Measurements from ENCODE around the gene HIBADH. TPM values are rescaled to one million over a fixed set of nuclear protein-coding genes. Genes with fewer than 3 reads are reported as not detected.

The HIBADH gene
- total and polyA plus RNA-seq, 9 of the 15 experiments (the other 6 are each of a cell fraction or from before 2014, with no cell fraction given): 10.7 to 67.8 (median 36.9) TPM

DNA sequence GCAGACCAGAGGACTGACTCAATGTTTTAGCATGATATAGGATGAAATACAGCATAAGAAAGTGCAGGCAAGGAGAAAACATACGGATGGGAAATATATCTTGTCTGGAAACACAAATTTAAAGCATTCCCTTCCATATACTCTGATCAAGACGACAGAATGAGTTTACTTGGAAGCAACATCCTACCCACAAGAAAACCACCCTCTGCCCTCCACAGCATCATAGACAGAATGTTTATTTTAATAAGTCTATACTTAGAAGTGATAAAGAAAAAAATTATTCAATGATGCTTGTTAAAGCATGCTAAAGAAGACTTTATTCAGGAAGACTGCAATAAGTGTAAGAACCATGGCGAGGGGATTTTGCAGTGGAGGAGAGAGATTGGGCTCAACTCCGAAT lies 32.4 kb upstream of the HIBADH start (continued):
- no peak for TF ChIP-seq ZNF436 (CRISPR knock-in tag; IDR thresholded peaks at IDR 0.05)

DNA sequence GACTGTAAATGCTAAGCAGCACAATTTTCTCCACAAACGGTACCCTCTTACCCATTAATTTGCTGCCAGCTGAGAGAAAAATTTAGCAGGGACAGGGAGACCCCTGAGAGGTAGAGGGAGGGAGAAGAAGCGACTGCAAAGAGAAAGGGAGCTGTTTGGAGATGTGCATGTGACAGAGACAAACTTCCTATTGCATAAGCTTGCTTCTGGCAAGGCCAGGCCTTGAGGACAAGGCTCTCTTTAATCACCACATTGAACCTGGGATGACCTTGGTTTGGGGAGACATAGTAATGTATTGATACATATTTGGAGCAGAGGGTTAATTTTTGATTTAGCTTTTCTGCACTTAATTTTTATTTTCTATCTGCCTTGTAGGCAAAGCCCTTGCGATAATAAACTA lies 31.1 kb upstream of the HIBADH start:
- DNase-seq (ENCODE audit: extremely low read depth in 1 of 4, low spot score in 3 of 4) (peak in 1 of 4 experiments; percentile 20), ATAC-seq (peak; percentile 81), FAIRE-seq (no peak)
- intact Hi-C loops (cut with micrococcal nuclease): loop anchor here (5.0 kb wide), 1 partner anchor 44 kb away; no protein-coding TSS in a partner anchor
- in situ Hi-C loops (cut with MboI): no loop called here
- Histone ChIP-seq H3K27ac (ENCODE audit: extremely low read depth, low read depth, low read length) (no peak overlapping the region), H2AFZ (ENCODE audit: low read depth, low read length) (peak overlapping the region; percentile 44; the same call in 1 of the 2 replicates), H3K27me3 (ENCODE audit: control insufficient read depth in 2 of 2, insufficient read depth in 2 of 2, low read length in 2 of 2) (no peaks in the 10 kb centered on the region), H3K4me1 (replicated peaks in 1 of 2; ENCODE audit: control insufficient read depth in 2 of 2, insufficient read depth in 2 of 2, low read length in 2 of 2) (no peaks in the 10 kb centered on the region; a peak in 1 of 5 replicates), H3K36me3 (ENCODE audit: control insufficient read depth, insufficient read depth, low read length) (no peaks in the 10 kb centered on the region), H3K9me1 (ENCODE audit: control insufficient read depth, insufficient read depth, low read length) (no peaks in the 10 kb centered on the region), H3K9me3 (replicated peaks; ENCODE audit: control insufficient read depth, insufficient read depth, low read depth, low read length) (no peaks in the 10 kb centered on the region), H3K79me2 (ENCODE audit: control insufficient read depth, insufficient read depth, low read length) (no peaks in the 10 kb centered on the region), H3K4me2 (ENCODE audit: insufficient read depth, low read length) (no peak overlapping the region), H4K20me1 (replicated peaks; ENCODE audit: control insufficient read depth, insufficient read depth, low read length) (no peaks in the 10 kb centered on the region), H3K4me3 (no peak overlapping the region), H3K9ac (ENCODE audit: insufficient read depth in 1 of 2, low read depth in 2 of 2, low read length in 2 of 2) (no peak overlapping the region)
- ChIA-PET POLR2A (interaction anchor here (0.7 to 1.2 kb wide), 3 partner anchors 21 to 83 kb away, joined by 3 to 4 read pairs (median 3); partner anchors contain the start of gene HIBADH), CTCF (ENCODE audit: low intra/inter-chr PET ratio) (no interaction called here)
- BruUV-seq (replicated peaks): no TSS peak
- WGBS (ENCODE audit: insufficient coverage, low coverage, missing lambda C conversion rate): 28% methylated on average over 3 of the region's 3 CpGs
- no peak for TF ChIP-seq ZSCAN32 (CRISPR knock-in tag; IDR thresholded peaks at IDR 0.05)
- no peak for TF ChIP-seq FOXJ3 (CRISPR knock-in tag; IDR thresholded peaks at IDR 0.05)
- TF ChIP-seq SP2 (IDR thresholded peaks at IDR 0.05; ENCODE audit: extremely low read depth, low read depth, low read length, poor library complexity, severe bottlenecking): no peak
- TF ChIP-seq AFF4 (CRISPR knock-in tag; IDR thresholded peaks at IDR 0.05): no peak
- TF ChIP-seq HNRNPK (IDR thresholded peaks at IDR 0.05; ENCODE audit: low read depth, low read length, poor library complexity, severe bottlenecking): no peak
- TF ChIP-seq NELFE (IDR thresholded peaks at IDR 0.05; ENCODE audit: insufficient read depth, insufficient read length): no peak
- peak; percentile 55 for TF ChIP-seq MEIS2 (IDR thresholded peaks at IDR 0.05; ENCODE audit: partially characterized antibody)
- TF ChIP-seq E2F3 (CRISPR knock-in tag; IDR thresholded peaks at IDR 0.05): no peak
- TF ChIP-seq RFX7 (CRISPR knock-in tag; IDR thresholded peaks at IDR 0.05): no peak
- TF ChIP-seq NR3C1 (CRISPR knock-in tag; IDR thresholded peaks at IDR 0.05): no peak
- TF ChIP-seq ETV1 (tag; conservative IDR thresholded peaks at IDR 0.05; ENCODE audit: low read depth): peak; percentile 24; the same call in 1 of the 2 replicates
- TF ChIP-seq POLR2H (tag; IDR thresholded peaks at IDR 0.05; ENCODE audit: low read depth): peak; percentile 26; the same call in 1 of the 2 replicates
- TF ChIP-seq MED1 (CRISPR knock-in tag; IDR thresholded peaks at IDR 0.05; ENCODE audit: borderline replicate concordance): no peak
- no peak for TF ChIP-seq FOSL1 (tag; conservative IDR thresholded peaks at IDR 0.05)
- TF ChIP-seq U2AF1 (optimal IDR thresholded peaks at IDR 0.05; ENCODE audit: low read depth, low read length): no peak
- no peak for TF ChIP-seq NR1H2 (CRISPR knock-in tag; IDR thresholded peaks at IDR 0.05)
